Effector CD8-positive, alpha-beta T cell (primary cell): ENCODE data around the gene BEND3.
"Not testable (repeated sequence)": the region's sequence is repeated elsewhere in the genome, so short reads cannot be mapped to it uniquely, and the experiment has no call there.

Experiments used
- DNase-seq: peaks from one replicate; lab custom pipeline; 2025; lab: John Stamatoyannopoulos, UW

BEND3 gene

DNA sequence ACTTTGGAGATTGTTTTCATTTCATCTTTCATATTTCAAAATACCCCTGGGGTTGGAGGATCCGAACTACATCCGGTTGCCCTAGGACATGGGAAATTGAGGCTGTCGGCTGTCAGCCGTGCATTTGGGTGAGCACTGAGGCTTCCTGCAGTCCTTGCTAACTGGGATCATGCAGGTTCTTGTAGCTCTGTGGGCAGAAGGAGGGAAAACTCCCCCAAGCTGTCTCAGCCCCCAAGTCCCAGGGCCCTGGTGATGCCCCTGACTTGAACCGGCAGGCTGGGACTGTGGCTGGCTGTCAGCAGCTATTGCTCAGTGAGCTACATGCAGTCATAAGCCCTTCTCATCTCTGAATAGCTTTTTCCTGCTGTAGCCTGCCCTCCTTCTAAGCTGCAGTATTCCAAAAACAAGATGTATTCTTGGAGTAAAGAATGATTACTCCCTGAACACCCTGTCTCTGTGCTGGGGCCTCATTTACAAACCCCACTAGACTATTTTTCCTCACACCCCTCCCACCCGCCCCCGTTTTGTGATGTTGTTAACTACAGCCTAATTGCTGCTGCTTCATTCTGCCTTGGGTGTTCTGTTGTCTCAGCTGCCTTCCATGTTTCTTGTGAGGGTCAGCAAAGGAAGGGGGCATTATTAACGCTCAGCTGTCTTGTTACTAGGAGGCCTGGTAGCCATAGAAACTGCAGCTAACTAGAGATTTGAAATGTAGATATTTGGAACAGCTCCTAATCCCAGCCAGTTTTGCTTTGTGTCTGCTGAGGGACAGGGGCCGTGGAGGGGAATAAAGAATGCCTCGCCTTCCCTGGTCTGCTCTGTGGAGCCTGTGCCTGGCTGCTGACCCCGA is 69.3 kb downstream of the BEND3 start:
- DNase-seq, result no peak

DNA sequence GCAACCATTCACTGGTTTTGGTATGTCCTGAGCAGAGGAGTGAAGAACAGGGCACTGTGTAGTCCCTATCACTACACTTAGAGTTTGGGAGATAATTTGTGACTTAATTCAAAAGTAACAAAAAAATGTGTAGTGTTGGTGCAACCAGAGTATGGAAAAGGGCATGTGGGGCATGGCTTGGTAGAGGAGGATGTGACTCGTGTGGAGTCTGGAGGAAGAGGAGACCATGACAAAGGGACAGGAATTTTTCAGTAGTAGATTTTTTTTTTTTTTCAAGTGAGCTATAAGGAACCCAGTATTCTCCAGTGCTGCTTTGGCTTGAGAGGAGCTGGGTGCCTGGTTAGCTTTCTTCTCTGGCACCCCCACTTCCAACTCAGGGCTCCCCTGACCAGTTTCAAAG is 82.2 kb downstream of the BEND3 start:
- DNase-seq, result no peak

DNA sequence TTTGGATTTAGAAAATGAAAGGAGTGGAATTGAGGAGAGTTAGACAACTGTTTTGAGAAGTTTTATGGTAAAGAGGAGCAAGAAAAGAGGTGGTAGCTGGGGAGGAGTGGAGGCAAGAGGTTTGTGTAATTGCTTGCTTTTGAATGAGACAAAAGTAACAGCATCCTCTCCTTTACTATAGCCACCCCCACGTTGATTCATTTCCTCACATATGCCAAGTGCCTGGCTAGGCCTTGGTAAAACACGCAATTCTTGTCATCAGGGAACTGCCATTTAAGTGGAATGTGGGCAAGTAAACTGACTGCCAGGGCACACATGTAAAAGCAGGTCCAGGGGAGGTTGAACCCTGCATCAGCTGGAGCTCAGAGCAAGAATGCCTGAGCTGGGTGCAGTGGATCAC is 83.3 kb downstream of the BEND3 start:
- no peak for DNase-seq

DNA sequence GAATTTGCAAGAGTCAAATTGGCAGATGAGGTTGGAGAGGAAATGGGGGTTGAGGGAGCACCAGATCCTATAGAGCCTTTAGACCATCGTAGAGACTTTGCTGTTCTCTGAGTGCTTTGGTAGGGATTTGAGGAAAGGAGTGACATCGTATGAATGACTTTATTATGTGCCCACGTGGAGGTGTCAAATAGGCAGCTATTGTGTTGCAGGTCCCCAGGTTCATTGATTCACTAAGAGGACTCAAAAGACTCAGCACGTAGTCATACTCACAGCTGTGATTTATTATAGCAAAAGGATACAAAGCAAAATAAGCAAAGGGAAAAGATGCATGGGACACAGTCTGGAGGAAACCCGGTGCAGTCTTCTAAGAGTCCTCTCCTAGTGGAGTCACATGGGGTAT is 85.2 kb downstream of the BEND3 start:
- no peak for DNase-seq

DNA sequence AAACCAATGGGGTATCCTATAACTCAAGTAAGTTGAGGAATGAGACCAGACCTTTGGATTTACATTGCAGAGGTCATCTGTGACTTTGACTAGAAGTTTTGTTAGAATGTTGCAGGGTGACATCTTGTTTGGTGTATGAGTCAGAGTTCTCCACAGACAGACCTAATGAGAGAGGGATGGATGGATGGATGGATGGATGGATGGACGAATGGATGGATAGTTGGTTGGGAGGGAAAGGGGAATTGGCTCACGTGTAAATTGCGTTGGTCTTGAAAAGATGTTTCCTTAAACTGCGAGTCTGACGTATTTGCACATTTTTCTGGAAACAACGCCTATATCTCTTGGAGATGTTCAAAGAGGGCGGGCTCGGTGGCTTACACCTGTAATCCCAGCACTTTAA is 88.3 kb downstream of the BEND3 start:
- no peak for DNase-seq

DNA sequence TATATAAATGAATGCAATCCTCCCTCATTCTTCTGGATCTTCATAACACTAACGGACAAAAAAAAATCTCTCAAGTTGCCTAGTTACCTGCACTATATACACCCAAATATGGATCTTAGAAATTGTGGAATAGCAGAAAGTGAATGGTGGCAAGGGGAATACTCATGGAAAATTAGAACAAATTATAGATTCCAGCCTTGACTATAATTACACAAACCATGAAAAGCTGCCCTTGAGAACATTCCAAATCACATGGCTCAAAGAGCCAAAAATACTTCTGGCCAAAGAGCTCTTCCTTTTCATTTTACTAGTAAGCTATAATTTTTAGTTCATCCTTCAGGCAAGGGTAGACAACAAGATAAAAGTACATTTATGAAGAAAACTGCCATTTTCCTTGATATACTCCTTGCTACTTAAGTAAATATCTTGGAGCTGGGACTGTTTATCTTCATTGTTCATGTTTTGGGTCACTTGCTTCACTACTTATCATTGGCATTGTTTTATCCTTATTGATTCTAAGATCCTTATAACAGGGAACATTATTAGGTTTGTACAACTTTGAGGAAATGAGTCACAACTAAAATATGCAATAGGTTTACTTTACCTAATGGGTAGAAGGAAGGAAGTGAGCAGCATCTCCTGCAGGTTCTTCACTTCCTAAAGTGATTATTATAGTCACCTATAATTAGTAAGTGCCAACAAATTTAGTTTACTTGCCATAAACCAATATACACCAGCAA is 93.7 kb downstream of the BEND3 start:
- no peak for DNase-seq

DNA sequence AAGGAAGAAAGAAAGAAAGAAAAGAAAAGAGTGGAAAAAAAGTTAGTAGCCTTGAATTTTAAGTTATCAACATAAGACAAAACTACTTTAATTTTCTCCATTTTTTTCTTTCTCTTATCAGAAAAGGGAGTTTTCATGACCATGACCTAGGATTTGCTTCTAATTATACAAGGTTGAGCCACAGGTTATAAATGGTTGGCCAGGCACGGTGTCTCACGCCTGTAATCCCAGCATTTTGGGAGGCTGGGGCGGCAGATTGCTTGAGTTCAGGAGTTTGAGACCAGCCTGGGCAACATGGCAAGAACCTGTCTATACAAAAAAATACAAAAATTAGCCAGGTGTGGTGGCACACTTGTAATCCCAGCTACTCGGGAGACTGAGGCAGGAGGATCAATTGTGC is 95.1 kb downstream of the BEND3 start:
- DNase-seq, result no peak

DNA sequence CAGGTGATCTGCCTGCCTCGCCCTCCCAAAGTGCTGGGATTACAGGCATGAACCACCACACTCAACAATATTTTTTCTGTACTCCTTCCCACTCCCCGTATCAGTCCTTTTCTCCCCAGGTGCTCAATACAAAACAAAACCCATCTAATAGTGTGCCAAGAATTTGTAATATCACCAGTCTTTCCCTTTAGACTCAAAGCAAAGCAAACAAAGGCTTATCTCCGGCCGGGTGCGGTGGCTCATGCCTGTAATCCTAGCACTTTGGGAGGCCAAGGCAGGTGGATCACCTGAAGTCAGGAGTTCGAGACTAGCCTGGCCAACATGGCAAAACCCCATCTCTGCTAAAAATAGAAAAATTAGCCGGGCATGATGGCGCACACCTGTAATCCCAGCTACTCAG is 95.7 kb downstream of the BEND3 start:
- not testable (repeated sequence) for DNase-seq

DNA sequence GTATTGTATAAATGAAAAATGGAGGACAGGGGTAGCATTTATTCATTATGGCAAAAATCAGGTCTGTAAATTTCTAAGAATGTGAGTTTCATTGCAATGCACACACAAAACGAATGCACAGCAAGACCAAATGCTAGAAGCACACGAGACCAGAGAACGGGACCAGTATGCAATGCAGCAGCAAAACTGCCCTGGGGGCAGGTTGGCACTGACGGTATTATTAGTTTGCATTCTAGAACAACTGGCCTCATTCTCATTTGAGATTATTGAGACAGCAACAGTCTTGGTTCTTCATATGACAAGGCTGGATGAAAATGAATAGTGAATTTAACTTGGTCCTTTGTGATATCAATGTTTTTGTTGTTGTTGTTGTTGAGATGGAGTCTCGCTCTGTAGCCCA is 96.3 kb downstream of the BEND3 start:
- no peak for DNase-seq
